Endodermal cell (in vitro differentiated cells): ENCODE data around the gene NNT. TPM values are rescaled to one million over a fixed set of nuclear protein-coding genes. Genes with fewer than 3 reads are reported as not detected.

Source experiments
- DNase-seq: peaks from one replicate; pipeline ENCODE4 v3.0.0-alpha.2; 2017
- H3K27ac ChIP-seq: 2 replicates; pipeline ENCODE4 v1.5.1; 2013; ENCODE audit warnings: mild to moderate bottlenecking, low read depth, low read length, moderate library complexity
- H3K27me3 ChIP-seq: 2 replicates; pipeline ENCODE4 v1.6.1; 2013; ENCODE audit warnings: mild to moderate bottlenecking, low read length, moderate library complexity; ENCODE audit not compliant: insufficient read depth, control insufficient read depth, poor library complexity, severe bottlenecking
- H3K36me3 ChIP-seq: 2 replicates; pipeline ENCODE4 v1.7.0; 2013; ENCODE audit warnings: mild to moderate bottlenecking, low read length, moderate library complexity; ENCODE audit not compliant: control insufficient read depth, insufficient read depth
- H3K4me1 ChIP-seq: one replicate; pipeline ENCODE4 v1.7.0; 2013; ENCODE audit warnings: low read length; ENCODE audit not compliant: control insufficient read depth, insufficient read depth
- H3K4me3 ChIP-seq: 2 replicates; pipeline ENCODE4 v1.5.1; 2013; ENCODE audit warnings: mild to moderate bottlenecking, low read length, moderate library complexity
- H3K9ac ChIP-seq: 2 replicates; pipeline ENCODE4 v1.6.1; 2013; ENCODE audit warnings: mild to moderate bottlenecking, low read length, moderate library complexity; ENCODE audit not compliant: poor library complexity, severe bottlenecking; ENCODE audit errors: extremely low read depth
- H3K9me3 ChIP-seq: 2 replicates; pipeline ENCODE4 v1.6.1; 2013; ENCODE audit warnings: mild to moderate bottlenecking, low read length, moderate library complexity; ENCODE audit not compliant: control insufficient read depth
- H3K27ac Mint-ChIP-seq: 2 replicates; pipeline ENCODE4 v1.8.0; 2020; ENCODE audit warnings: mixed read lengths
- H3K27me3 Mint-ChIP-seq: 2 replicates; pipeline ENCODE4 v1.8.0; 2021; ENCODE audit warnings: mild to moderate bottlenecking, mixed read lengths; ENCODE audit not compliant: insufficient read depth
- H3K36me3 Mint-ChIP-seq: 2 replicates; pipeline ENCODE4 v1.8.0; 2020; ENCODE audit warnings: low read depth, mixed read lengths
- H3K4me1 Mint-ChIP-seq: 2 replicates; pipeline ENCODE4 v1.8.0; 2020; ENCODE audit warnings: mixed read lengths
- H3K4me3 Mint-ChIP-seq: 2 replicates; pipeline ENCODE4 v1.8.0; 2020; ENCODE audit warnings: mild to moderate bottlenecking, moderate library complexity, mixed read lengths
- H3K9me3 Mint-ChIP-seq: 2 replicates; pipeline ENCODE4 v1.8.0; 2020; ENCODE audit warnings: mild to moderate bottlenecking, mixed read lengths
- CTCF ChIP-seq: fragments of 200-600 bp; sonication (generic); conservative IDR thresholded peaks from 2 replicates; pipeline ENCODE4 v1.5.0; 2021; ENCODE audit warnings: antibody characterized with exemption, mild to moderate bottlenecking
- WGBS, 2 experiments: methylation state at CpG; one replicate each; pipeline versions ENCODE4 v1.1.5 to v1.1.7; 2013; ENCODE audit warnings: missing lambda C conversion rate in 2 of 2, mixed read lengths in 1 of 2; ENCODE audit not compliant: insufficient coverage in 1 of 2, insufficient read length in 1 of 2; 5-methylcytosine and 5-hydroxymethylcytosine counted together
- total RNA-seq, 2 donors: library from RNA; stranded (reverse); fragmentation: NEBNext Ultra II Directional in 1 of 2; extraction: Animal tissue kit (Norgen Biotek cat#: 25700) in 1 of 2; gene quantifications; 2 replicates in 1 of 2; 3 replicates in 1 of 2; pipeline ENCODE4 v1.2.1, GENCODE V29; 2021

NNT gene
- total RNA-seq, 2 donors from 2014 or later: 27.5 to 27.9 TPM

GRCh38 chr5:43677253-43677652 is 74.3 kb downstream of the NNT start:
- no peak for TF ChIP-seq CTCF
- Histone ChIP-seq H3K9me3 (no peaks in the 10 kb centered on the region), H3K9ac (no peak overlapping the region), H3K4me1 (no peaks in the 10 kb centered on the region), H3K27ac (no peak overlapping the region), H3K36me3 (peaks cover 4% of the 10 kb centered on the region), H3K27me3 (no peaks in the 10 kb centered on the region), H3K4me3 (no peak overlapping the region)
- 97 to 100% methylated on average over 3 to 4 of the region's 4 CpGs for WGBS, 2 experiments
- H3K4me3 Mint-ChIP-seq: no peak overlapping the region
- DNase-seq: no peak
- peaks cover 4% of the 10 kb centered on the region for H3K9me3 Mint-ChIP-seq
- no peaks in the 10 kb centered on the region for H3K27me3 Mint-ChIP-seq
- no peak overlapping the region for H3K27ac Mint-ChIP-seq
- H3K36me3 Mint-ChIP-seq: peaks cover 22% of the 10 kb centered on the region
- no peaks in the 10 kb centered on the region for H3K4me1 Mint-ChIP-seq

DNA sequence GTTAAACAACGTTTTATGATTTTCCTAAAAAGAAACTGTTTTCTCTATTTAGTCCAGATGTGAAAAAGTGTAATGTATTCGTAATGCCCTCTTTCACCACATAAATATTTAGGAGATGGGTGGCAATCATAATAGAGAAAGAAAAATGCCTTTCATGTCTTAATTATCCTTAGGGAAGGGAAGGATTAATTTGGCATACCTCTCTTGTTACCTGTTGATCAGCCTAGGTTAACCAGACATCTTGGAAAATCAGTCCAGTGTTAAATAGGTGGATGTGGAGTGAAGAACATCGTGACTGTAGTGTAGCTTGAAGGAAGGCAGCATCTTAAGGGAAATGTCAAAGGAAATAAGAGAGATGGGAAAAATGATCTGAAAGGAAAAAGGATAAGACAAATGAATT is 76.2 kb downstream of the NNT start:
- Histone ChIP-seq H3K9me3 (no peaks in the 10 kb centered on the region), H3K27me3 (no peaks in the 10 kb centered on the region), H3K9ac (no peak overlapping the region), H3K36me3 (peaks cover 4% of the 10 kb centered on the region), H3K4me3 (no peak overlapping the region), H3K4me1 (no peaks in the 10 kb centered on the region), H3K27ac (no peak overlapping the region)
- no peak overlapping the region for H3K27ac Mint-ChIP-seq
- TF ChIP-seq CTCF: no peak
- peaks cover 11% of the 10 kb centered on the region for H3K36me3 Mint-ChIP-seq
- WGBS, 2 experiments: 97 to 100% methylated on average over 2 of the region's 3 CpGs
- no peaks in the 10 kb centered on the region for H3K27me3 Mint-ChIP-seq
- no peak overlapping the region for H3K4me3 Mint-ChIP-seq
- no peaks in the 10 kb centered on the region for H3K9me3 Mint-ChIP-seq
- no peaks in the 10 kb centered on the region for H3K4me1 Mint-ChIP-seq
- no peak for DNase-seq

GRCh38 chr5:43680286-43680685 is 77.3 kb downstream of the NNT start:
- no peak overlapping the region for H3K9ac ChIP-seq
- no peaks in the 10 kb centered on the region for H3K27me3 ChIP-seq
- no peak overlapping the region for H3K27ac ChIP-seq
- TF ChIP-seq CTCF: no peak
- no peaks in the 10 kb centered on the region for H3K27me3 Mint-ChIP-seq
- no peaks in the 10 kb centered on the region for H3K4me1 Mint-ChIP-seq
- no peaks in the 10 kb centered on the region for H3K9me3 ChIP-seq
- H3K36me3 Mint-ChIP-seq: peaks cover 11% of the 10 kb centered on the region
- H3K36me3 ChIP-seq: peaks cover 3% of the 10 kb centered on the region
- no peak overlapping the region for H3K4me3 Mint-ChIP-seq
- WGBS, 2 experiments: 93 to 100% methylated on average over 2 to 4 of the region's 4 CpGs
- no peaks in the 10 kb centered on the region for H3K4me1 ChIP-seq
- H3K9me3 Mint-ChIP-seq: no peaks in the 10 kb centered on the region
- H3K4me3 ChIP-seq: no peak overlapping the region
- no peak for DNase-seq
- H3K27ac Mint-ChIP-seq: no peak overlapping the region
